Stimulated activated CD8-positive, alpha-beta memory T cell treated with anti-CD3 and anti-CD28 coated beads, Interleukin-12 subunit alpha, Interleukin-12 subunit beta, amount 100 ng/mL, for 4 hours (primary cell): Measurements from ENCODE around the gene CMTM2.
"Not testable (repeated sequence)": the region's sequence is repeated elsewhere in the genome, so short reads cannot be mapped to it uniquely, and the experiment has no call there.

Source experiments
- DNase-seq: peaks from one replicate; pipeline ENCODE4 v3.0.0-alpha.2; 2020; ENCODE audit warnings: low read depth

Gene CMTM2

DNA sequence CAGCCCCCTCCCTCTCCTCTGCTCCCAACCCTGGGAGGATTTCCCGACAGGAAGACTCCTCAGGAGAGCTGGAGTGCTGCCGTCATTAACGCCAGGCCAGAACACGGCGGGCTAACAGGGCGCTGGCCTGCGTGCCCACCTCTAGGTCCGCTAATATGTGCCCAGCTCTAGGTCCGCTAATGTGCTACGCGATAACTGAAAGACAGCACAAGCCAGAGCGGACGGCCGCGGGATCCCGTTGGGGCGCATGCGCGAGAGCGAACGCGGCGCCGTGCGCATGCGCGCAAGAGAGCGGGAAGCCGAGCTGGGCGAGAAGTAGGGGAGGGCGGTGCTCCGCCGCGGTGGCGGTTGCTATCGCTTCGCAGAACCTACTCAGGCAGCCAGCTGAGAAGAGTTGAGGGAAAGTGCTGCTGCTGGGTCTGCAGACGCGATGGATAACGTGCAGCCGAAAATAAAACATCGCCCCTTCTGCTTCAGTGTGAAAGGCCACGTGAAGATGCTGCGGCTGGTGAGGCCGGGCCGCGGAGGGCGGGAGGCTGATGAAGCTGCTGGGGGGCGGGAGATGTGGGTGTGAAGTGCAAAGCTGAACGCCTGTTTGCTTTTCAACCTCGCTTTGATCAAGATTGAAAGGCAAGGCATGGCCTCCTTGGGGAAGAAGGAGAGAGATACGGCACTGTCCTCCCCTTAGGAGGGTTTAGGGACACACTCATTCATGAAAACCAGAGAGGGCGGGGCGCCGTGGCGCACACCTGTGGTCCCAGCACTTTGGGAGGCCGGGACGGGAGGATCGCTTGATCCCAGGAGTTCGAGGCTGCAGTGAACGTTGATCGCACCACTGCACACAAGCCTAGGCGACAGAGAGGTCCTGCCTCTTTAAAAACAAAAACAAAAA, 26.7 kb upstream of the CMTM2 start, which contains the start of gene CKLF:
Gene CKLF (plus strand): TSS at position 291 of the 892 bp plus-strand sequence. CDS start 140 bp downstream, at position 431.
- peak; percentile 87 for DNase-seq

DNA sequence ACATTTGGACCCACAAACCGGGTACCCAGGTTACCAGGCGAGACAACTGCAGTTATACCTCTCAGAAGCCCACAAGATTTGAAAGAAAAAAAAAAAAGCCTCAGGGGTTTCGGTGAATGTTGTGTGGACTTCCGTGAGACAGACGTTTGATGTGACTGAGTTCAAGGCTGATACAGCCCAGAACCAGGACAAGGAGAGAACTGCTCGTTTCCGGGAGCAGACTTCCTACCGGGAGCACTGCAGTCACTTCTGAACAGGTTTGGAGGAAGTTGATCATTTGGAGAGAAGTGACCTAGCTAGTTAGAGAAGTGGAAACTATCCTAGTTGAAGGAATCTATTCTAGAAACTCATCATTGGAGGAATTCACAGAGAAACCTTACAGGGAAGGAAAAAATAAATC, 26.0 kb upstream of the CMTM2 start:
- no peak for DNase-seq

DNA sequence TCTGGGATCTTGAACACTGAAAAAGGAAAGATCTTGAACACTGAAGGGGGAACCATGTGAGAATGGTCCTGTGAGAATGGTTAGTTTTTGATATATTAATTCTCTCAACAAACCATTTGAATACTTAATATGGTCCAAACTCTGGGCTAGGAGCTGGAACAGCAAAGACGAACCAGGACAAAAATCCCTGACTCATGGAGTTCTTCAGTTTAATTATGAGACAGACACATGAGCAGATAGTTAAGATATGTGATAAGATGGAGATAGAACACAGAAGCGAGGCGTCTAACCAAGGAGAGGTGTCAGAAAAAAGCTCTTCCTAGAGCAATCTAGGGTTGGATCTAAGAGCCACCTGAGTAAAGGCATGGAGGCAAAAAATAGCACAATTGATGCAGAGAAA, 25.2 kb upstream of the CMTM2 start:
- DNase-seq = no peak

GRCh38 chr16:66554495-66554894, 24.8 kb upstream of the CMTM2 start:
- no peak for DNase-seq

GRCh38 chr16:66560107-66560506, 19.2 kb upstream of the CMTM2 start:
- DNase-seq = no peak

GRCh38 chr16:66561381-66562080, 17.7 kb upstream of the CMTM2 start:
- DNase-seq = no peak

- no peak for DNase-seq
Observed at GRCh38 chr16:66562409-66562808, 16.9 kb upstream of the CMTM2 start.

- no peak for DNase-seq
Observed at GRCh38 chr16:66562986-66563385, 16.3 kb upstream of the CMTM2 start.

GRCh38 chr16:66563574-66564334, 15.5 kb upstream of the CMTM2 start:
- no peak for DNase-seq

DNA sequence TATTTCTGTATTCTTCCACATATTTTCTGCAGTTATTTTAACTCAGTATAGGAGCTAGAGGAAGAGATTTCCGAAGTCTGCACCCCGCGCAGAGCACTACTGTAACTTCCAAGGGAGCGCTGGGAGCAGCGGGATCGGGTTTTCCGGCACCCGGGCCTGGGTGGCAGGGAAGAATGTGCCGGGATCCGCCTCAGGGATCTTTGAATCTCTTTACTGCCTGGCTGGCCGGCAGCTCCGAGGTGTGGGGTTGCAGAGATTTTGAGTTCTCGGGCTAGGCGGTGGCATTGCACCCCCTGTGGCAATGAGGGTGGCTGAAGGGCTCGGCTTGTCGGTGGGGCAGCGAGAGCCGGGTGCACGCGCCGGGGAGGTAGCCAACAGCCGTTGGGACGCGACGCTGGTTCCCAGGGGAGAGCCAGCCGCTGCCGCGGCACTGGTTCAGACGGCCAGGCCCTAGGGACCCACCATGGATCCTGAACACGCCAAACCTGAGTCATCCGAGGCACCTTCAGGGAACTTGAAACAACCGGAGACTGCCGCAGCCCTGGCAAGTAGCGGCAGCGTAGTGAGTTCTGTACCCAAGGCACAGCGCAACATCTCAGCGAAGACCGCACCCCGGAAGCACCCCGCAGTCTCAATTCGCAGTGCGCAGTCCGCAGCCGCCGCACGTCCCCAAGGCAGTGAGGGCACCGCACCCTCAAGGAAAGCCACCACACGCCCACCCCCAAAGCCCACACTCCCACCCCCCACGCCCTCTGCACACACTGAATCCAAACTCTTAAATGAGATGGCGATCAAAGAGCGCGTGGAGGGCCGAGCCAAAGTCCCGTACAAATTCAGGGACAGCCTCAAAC, 13.0 kb upstream of the CMTM2 start, which contains the start of gene CMTM1:
Gene CMTM1 (plus strand): TSS at position 389 of the 851 bp plus-strand sequence. CDS start 75 bp downstream, at position 464.
- no peak for DNase-seq

DNA sequence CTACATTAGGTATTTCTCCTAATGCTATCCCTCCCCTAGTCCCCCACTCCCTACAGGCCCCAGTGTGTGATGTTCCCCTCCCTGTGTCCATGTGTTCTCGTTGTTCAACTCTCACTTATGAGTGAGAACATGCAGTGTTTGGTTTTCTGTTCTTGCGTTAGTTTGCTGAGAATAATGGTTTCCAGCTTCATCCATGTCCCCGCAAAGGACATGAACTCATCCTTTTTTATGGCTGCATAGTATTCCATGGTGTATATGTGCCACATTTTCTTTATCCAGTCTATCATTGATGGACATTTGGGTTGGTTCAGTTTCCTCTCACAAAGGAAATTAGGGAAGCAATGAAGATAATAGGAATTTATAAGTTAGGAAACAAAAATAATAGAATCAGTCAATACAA, 12.0 kb upstream of the CMTM2 start:
- not testable (repeated sequence) for DNase-seq

- DNase-seq = no peak
Observed at GRCh38 chr16:66568355-66568754, 10.9 kb upstream of the CMTM2 start.

DNA sequence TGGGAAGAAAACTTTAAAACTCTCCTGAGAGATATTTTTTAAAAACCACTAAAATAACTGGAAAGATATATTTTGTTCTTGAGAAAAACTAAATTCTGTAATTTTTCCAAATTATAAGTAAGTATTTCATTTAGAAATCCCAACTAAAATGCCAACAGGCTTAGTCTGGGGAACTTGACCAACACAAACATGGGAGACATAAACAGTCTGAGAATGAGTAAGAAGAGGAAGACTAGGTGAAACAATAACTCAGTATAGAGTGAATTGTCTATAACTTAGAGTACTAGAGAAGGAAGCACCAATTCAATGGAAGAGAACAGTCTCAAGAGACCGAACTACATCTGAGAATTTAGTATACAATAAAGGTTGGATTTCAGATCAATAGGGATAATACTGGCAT, 10.1 kb upstream of the CMTM2 start:
- no peak for DNase-seq

- DNase-seq = no peak
Observed at GRCh38 chr16:66569827-66570405, 9.3 kb upstream of the CMTM2 start.

- no peak for DNase-seq
Observed at GRCh38 chr16:66572356-66572755, 6.9 kb upstream of the CMTM2 start.

GRCh38 chr16:66574081-66574480, 5.2 kb upstream of the CMTM2 start:
- DNase-seq = no peak

DNA sequence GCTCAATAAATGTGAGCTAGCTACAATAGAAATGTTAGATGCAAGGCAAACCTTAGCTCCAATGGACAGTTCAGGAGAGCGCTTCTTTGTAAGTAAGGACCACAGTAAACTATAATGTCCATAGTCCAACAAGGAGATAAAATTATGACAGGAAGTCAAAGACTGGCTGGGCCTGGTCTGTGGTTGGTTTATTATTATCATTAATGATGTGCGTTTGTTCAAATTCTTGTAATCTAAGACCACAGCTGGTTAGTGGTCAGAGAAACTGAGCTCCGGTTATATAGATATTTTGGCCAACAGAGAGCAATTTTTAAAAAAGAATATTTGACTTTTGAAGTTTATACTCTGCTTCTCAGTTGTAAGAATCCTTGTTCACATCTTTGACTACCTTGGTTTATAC, 4.7 kb upstream of the CMTM2 start:
- no peak for DNase-seq

DNA sequence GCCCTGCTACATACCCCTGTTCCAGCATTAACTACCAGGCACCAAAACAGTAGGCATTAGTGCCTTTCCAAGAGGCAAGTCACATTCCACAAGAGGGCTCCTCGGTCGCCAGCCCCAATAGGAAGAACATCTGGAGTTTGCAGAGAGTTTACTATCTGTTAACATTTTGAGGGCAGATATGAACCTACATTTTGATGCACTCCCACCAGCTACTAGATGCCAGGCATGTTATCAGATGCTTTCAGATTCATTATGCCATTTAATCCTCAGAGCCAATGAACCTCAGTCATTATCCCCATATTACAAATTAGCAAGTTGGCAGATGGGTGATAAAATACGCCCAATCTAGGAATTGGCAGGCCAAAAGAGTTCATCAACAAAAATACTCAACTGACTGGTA, 4.2 kb upstream of the CMTM2 start:
- no peak for DNase-seq

DNA sequence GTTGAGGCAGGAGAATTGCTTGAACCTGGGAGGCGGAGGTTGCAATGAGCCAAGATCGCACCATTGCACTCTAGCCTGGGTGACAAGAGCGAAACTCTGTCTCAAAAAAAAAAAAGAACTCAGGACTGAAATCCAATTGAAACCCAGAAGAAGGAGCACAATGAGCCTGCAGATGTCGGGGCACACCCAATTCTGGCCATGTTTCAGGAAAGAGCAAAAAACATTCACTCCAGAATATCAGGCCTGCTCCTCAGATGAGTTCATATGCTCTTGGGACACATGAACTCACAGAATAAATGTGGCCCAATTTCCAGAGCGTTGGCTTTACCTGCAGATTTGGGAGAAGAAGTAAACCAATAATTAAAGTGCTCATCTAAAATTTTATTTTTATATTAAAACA, 3.0 kb upstream of the CMTM2 start:
- DNase-seq = no peak

GRCh38 chr16:66580605-66581209, 1.4 kb downstream of the CMTM2 start:
- no peak for DNase-seq
